Esophagus muscularis mucosa (tissue), 4 donors: ENCODE results near the gene DCAF8.

Experiments
- EP300 ChIP-seq: sonication (generic); formaldehyde crosslinking; IDR thresholded peaks from one replicate; pipeline ENCODE4 v1.6.1; 2017; ENCODE audit warnings: antibody characterized with exemption
- POLR2A ChIP-seq: fragments of 450-650 bp; IDR thresholded peaks from one replicate; pipeline ENCODE4 v1.6.1; 2017; ENCODE audit warnings: antibody characterized with exemption, moderate library complexity, mild to moderate bottlenecking, low read depth
- TF ChIP-seq, protein P1 (sequence below), 3 experiments: fragments of 200-600 bp in 2 of 3; fragments of 450-650 bp in 1 of 3; sonication (generic) in 2 of 3; IDR thresholded peaks; one replicate each; pipeline ENCODE4 v1.5.1; 2017 to 2019; ENCODE audit warnings: antibody characterized with exemption in 3 of 3, mild to moderate bottlenecking in 2 of 3, moderate library complexity in 1 of 3

DNA sequence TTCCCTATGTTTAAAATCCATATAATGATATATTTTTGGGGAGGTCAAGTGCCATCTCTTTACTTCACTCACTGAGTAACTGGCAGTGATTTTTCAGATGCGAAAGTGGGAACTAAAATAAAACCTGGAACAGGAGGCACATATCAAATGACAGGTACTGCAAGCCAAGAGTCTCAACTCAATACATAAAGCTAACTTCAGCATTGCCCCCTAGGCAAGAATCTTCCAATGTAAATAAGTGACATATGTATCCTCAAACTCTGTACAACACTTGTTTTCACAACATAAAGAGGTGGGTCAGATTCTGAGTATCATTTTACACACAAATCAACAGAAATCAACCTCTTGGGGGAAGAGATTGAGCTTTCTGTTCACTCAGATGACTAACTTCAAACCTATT lies 18.1 kb downstream of the DCAF8 start:
- TF ChIP-seq, protein P1, sequence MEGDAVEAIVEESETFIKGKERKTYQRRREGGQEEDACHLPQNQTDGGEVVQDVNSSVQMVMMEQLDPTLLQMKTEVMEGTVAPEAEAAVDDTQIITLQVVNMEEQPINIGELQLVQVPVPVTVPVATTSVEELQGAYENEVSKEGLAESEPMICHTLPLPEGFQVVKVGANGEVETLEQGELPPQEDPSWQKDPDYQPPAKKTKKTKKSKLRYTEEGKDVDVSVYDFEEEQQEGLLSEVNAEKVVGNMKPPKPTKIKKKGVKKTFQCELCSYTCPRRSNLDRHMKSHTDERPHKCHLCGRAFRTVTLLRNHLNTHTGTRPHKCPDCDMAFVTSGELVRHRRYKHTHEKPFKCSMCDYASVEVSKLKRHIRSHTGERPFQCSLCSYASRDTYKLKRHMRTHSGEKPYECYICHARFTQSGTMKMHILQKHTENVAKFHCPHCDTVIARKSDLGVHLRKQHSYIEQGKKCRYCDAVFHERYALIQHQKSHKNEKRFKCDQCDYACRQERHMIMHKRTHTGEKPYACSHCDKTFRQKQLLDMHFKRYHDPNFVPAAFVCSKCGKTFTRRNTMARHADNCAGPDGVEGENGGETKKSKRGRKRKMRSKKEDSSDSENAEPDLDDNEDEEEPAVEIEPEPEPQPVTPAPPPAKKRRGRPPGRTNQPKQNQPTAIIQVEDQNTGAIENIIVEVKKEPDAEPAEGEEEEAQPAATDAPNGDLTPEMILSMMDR (IDR thresholded peaks at IDR 0.05), result no peak
- no peak for TF ChIP-seq POLR2A
- no peak for TF ChIP-seq EP300
